H1 (cell line): ENCODE data around the gene CORO7. TPM values are rescaled to one million over a fixed set of nuclear protein-coding genes. Genes with fewer than 3 reads are reported as not detected.

ENCODE experiments used
- CTCF ChIP-seq, 3 experiments: IDR thresholded peaks; 1 replicate in 2 of 3; 2 replicates in 1 of 3; pipeline versions ENCODE4 v1.5.1 to v1.6.1; 2011; ENCODE audit warnings: low read length in 3 of 3, mild to moderate bottlenecking in 3 of 3, inconsistent platforms in 2 of 3, low read depth in 1 of 3, moderate library complexity in 1 of 3; ENCODE audit not compliant: insufficient read depth in 1 of 3; ENCODE audit errors: control extremely low read depth in 1 of 3
- FOSL1 ChIP-seq: IDR thresholded peaks from 2 replicates; pipeline ENCODE4 v1.6.1; 2011; ENCODE audit warnings: mild to moderate bottlenecking, low read depth, low read length, moderate library complexity; ENCODE audit not compliant: insufficient read depth
- GABPA ChIP-seq: IDR thresholded peaks from 2 replicates; pipeline ENCODE4 v1.6.1; 2011; ENCODE audit warnings: mild to moderate bottlenecking, low read length, moderate library complexity, borderline replicate concordance; ENCODE audit not compliant: insufficient read depth
- RNF2 ChIP-seq: fragments of 200-900, 300-1000 bp; sonication (generic); IDR thresholded peaks from 2 replicates; pipeline ENCODE4 v1.7.1; 2016; ENCODE audit warnings: borderline replicate concordance, low read depth, mild to moderate bottlenecking, antibody characterized with exemption, low read length; ENCODE audit not compliant: poor library complexity, severe bottlenecking; ENCODE audit errors: missing control alignments
- SIRT6 ChIP-seq: IDR thresholded peaks from one replicate; pipeline ENCODE4 v1.7.1; 2012; ENCODE audit warnings: low read length, inconsistent platforms
- TBP ChIP-seq: IDR thresholded peaks from 2 replicates; pipeline ENCODE4 v1.6.1; 2011; ENCODE audit warnings: low read depth, low read length, improper control_type of control experiment
- polyA plus RNA-seq, 7 experiments: library from polyadenylated mRNA; depleted of rRNA in 3 of 7; stranded (reverse) in 5 of 7; unstranded in 2 of 7; fragments of >200 nt in 5 of 7; fragments of 200-250 nt in 2 of 7; gene quantifications; 1 replicate in 5 of 7; 2 replicates in 1 of 7; 4 replicates in 1 of 7; pipeline versions ENCODE4 v1.2.1 to v1.2.3, GENCODE V29; 2011 to 2013; ENCODE audit warnings: missing spikeins in 2 of 7, mixed read lengths in 2 of 7
- total RNA-seq: library from RNA; stranded (reverse); fragmentation: NEBNext Ultra II Directional; extraction: Animal tissue kit (Norgen Biotek cat#: 25700); gene quantifications from 2 replicates; pipeline ENCODE4 v1.2.1, GENCODE V29; 2021
- TF ChIP-seq, protein P1 (sequence below): IDR thresholded peaks from 2 replicates; pipeline ENCODE4 v1.6.1; 2012; ENCODE audit warnings: low read length, inconsistent platforms

Gene CORO7
- total and polyA plus RNA-seq, 2 of the 8 experiments (the other 6 are each of a cell fraction or from before 2014, with no cell fraction given) = 25.2 to 29.8 TPM

DNA sequence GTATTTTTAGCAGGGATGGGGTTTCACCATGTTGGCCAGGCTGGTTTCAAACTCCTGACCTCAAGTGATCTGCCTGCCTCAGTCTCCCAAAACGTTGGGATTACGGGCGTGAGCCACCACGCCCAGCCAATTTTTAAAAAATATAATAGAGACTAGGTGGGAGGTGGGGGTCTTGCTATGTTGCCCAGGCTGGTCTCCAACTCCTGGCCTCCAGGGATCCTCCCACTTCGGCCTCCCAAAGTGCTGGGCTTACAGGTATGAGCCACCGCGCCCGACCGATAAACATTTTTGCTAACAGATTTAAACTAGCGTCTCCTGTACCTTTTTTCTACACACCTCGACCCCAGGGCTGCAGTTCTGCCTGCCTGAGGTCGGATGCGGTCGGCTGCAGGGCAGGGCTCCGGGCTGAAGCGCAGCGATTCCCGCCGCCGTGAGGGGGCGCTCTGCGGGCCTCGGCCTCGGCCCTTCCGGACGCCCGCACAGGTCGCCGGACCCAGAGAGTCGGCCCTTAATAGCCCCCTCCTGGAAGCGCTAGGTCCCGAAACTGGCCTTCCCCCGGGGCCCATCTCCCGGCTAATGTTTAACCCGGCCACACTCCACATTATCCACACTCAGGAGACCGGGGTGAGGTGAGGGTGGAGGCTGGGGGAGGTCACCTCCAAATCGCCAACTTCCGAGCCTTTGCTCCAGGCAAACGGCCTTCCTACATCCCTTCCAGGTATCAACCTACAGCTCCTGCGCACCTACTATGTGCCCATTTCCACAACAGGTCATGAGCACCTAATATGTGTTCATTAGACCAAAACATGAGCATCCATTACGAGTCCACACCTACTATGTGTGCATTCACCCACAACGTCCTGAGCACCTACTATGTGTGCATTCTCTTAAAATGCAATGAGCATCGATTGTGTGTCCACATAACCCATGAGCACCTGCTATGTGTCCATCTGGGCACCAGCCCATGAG, 102.5 kb downstream of the CORO7 start (continued):
- TF ChIP-seq, protein P1, sequence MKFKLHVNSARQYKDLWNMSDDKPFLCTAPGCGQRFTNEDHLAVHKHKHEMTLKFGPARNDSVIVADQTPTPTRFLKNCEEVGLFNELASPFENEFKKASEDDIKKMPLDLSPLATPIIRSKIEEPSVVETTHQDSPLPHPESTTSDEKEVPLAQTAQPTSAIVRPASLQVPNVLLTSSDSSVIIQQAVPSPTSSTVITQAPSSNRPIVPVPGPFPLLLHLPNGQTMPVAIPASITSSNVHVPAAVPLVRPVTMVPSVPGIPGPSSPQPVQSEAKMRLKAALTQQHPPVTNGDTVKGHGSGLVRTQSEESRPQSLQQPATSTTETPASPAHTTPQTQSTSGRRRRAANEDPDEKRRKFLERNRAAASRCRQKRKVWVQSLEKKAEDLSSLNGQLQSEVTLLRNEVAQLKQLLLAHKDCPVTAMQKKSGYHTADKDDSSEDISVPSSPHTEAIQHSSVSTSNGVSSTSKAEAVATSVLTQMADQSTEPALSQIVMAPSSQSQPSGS = no peak
- TF ChIP-seq CTCF (IDR thresholded peaks at IDR 0.05; ENCODE audit: control extremely low read depth in 1 of 3, insufficient read depth in 1 of 3, low read depth in 1 of 3, low read length in 3 of 3) = peak; percentile 82 to 90 (median 89)
- TF ChIP-seq GABPA = 0 out of 2 replicates have a peak, but pooled peaks have one; percentile 64
- no peak for TF ChIP-seq SIRT6
- no peak for TF ChIP-seq RNF2
- TF ChIP-seq TBP = peak; percentile 42; the same call in 1 of the 2 replicates
- TF ChIP-seq FOSL1 = no peak
